Limb (tissue), 2 donors: ENCODE measurements around the gene CPEB3.
A peak's percentile ranks its signal among the peaks of the same experiment; 100 is the strongest.
"Not testable (repeated sequence)": the region's sequence is repeated elsewhere in the genome, so short reads cannot be mapped to it uniquely, and the experiment has no call there.

ENCODE experiments used
- DNase-seq, 2 donors: peaks; one replicate each; pipeline ENCODE4 v3.0.0-alpha.2; 2016; ENCODE audit errors: extremely low spot score in 2 of 2

CPEB3 gene

GRCh38 chr10:92290837-92291615, at the start of gene CPEB3, which contains the start of gene MARCHF5:
TSS of gene CPEB3 (minus strand) at chr10:92291078. CDS start at chr10:92240350, 50,728 bp downstream.
TSS of gene MARCHF5 (plus strand) at chr10:92291167. CDS start at chr10:92291495, 328 bp downstream.
- DNase-seq = peak; percentile 92 to 95

DNA sequence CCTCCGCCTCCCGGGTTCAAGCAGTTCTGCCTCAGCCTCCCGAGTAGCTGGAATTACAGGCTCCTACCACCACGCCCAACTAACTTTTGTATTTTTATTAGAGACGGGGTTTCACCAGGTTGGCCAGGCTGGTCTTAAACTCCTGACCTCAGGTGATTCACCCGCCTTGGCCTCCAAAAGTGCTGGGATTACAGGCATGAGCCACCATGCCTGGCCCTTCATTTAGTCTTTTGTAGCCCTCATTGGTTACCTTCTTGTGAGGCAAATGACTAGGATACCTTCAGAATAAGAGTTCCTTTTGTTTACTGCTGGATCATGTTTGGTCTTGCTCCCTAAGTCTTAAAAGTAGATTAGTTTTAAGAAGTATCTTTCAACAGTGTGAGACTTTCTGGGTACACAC, 39.0 kb upstream of the CPEB3 start:
- not testable (repeated sequence) for DNase-seq

DNA sequence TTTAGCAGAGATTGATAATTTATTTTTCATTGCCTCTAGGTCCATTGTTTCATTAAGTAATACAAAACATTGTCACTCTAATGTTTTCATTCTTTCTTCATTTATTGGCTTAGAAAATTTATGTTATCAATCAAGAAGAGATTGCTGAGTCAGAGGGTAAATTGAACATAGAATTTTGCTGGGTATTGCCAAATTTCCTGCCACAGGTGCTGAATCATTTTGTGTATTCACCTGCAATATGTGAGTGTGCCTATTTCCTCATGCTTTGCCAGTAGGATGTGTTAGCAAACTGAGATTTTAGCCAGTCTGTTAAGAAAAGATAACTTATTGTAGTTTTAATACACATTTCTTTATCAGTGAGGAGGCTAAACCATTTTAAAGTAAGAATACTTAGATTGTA, 38.1 kb upstream of the CPEB3 start:
- no peak for DNase-seq

DNA sequence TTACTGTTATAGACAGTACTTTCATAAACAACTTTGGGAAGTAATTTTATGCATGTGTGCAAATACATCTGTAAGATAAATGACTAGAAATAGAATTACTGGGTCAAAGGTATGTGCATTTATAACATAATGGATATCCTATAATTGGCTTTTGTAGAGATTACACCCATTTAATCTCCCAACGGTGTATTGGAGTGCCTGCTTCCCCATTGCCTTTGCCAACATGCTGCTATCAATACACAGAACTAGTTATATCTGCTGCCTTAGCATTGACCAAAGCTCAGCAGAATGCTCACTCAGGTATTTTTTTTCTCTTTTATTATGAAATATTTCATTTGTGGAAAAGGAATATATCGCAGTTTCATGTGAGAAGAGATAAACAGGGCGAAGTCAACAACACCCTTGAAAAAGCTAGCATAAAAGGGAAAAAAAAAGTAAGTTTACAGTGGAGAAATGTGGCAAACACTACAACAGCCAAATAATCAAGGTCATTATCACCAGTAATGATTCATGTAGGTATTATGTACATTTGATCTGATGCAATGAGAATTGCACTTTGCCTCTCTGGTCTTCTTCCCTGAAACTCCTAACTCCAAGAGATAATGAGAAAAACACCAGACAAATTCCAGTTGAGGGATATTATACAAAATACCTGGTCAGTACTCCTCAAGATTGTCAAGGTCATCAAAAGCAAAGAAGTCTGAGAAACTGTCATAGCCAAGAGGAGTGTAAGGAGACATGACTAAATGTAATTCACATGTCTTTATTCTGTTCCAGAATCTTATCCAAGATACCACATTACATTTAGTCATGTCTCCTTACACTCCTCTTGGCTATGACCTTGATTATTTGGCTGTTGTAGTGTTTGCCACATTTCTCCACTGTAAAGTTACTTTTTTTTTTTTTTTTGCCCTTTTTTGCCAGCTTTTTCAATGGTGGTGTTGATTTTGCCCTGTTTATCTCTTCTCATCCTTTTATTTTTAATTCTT, 36.9 kb upstream of the CPEB3 start:
- DNase-seq = no peak

GRCh38 chr10:92323079-92323478, 32.2 kb upstream of the CPEB3 start:
- no peak for DNase-seq

GRCh38 chr10:92316610-92317009, 25.7 kb upstream of the CPEB3 start:
- no peak for DNase-seq

DNA sequence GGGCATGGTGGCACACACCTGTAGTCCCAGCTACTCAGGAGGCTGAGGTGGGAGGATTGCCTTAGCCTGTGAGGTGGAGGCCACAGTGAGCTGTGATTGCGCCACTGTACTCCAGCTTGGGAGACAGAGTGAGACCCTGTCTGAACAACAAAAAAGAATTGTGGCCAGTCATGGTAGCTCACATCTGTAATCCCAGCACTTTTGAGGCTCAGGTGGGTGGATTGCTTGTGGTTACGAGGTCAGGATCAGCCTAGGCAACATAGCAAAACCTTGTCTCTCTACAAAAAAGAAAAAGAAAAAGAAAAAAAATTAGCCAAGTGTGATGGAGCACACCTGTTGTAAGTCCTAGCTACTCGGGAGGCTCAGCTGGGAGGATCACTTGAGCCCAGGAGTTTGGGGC, 22.9 kb upstream of the CPEB3 start:
- DNase-seq = no peak

DNA sequence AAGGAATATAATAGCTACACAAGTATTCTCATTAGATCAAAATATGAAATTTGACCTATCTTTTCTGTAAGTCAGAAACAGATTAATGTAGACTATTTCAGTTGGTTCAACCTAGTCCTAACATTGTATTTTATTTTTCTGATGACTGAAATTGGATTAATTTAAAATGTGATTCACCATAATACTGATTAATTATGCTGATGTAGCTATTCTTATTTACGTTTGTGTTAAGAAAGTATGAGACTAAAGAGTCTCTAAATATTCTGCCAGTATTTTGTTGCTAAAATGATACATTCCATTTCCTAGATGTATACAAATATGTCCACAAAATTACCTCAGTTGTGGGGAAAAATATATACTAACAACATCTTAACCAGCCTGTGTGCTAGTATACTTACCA, 18.4 kb upstream of the CPEB3 start:
- DNase-seq = no peak

GRCh38 chr10:92305133-92306072, 14.5 kb upstream of the CPEB3 start:
- DNase-seq = no peak

DNA sequence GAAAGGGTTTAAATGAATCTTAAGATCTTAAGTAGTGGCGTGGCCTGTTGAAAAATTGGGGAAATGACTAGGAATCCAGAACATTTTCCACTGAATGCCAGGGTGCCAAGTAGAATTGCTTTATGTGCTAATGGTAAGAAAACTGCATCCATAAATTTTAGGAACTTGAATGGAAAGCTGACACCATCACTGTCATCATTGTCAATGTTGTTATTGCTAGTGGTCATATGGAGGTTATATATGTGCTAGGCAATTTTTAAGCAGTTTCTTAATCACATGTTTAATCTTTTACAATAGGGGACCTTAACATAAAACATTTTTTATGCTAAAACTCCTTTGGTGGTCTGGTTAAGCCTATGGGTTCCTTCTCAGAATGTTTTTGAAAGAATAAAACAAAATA, 13.2 kb upstream of the CPEB3 start:
- DNase-seq = no peak

GRCh38 chr10:92303096-92303495, 12.2 kb upstream of the CPEB3 start:
- DNase-seq = no peak

GRCh38 chr10:92298487-92298886, 7.6 kb upstream of the CPEB3 start:
- no peak for DNase-seq

GRCh38 chr10:92291921-92292845, 1.3 kb upstream of the CPEB3 start:
- DNase-seq = peak; percentile 44 to 66

GRCh38 chr10:92291616-92291865, 663 bp upstream of the CPEB3 start:
- DNase-seq = no peak

GRCh38 chr10:92290076-92290836, 622 bp downstream of the CPEB3 start:
- DNase-seq = peak in 1 of 2 donors; percentile 22

GRCh38 chr10:92284112-92284704, 6.7 kb downstream of the CPEB3 start:
- no peak for DNase-seq

GRCh38 chr10:92278996-92279696, 11.7 kb downstream of the CPEB3 start:
- no peak for DNase-seq

DNA sequence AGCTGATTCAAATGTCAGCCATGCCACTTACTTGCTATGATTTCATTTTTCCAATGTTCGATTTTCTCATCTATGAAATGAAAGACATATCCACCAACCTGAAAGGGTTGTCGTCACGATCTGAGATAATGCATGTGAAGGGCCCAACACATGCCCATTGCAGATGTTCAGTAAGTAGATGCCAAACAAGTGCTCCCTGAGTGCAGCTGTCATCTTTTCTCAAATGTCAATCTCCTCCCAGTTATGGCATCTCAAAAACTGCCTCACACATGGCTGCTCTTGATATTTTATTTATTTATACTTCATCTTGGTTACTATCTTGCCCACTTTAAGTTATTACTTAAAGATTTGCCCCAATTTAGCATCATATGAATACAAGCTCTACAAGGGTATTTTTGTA, 16.8 kb downstream of the CPEB3 start:
- no peak for DNase-seq

GRCh38 chr10:92268748-92269147, 22.1 kb downstream of the CPEB3 start:
- no peak for DNase-seq
